GM12801 (cell line): ENCODE data around the gene BAZ2A.

ENCODE experiments used
- CTCF ChIP-seq: IDR thresholded peaks from one replicate; pipeline ENCODE4 v1.5.1; 2011; ENCODE audit warnings: control low read depth; ENCODE audit not compliant: insufficient read length; ENCODE audit errors: extremely low read depth

The BAZ2A gene

DNA sequence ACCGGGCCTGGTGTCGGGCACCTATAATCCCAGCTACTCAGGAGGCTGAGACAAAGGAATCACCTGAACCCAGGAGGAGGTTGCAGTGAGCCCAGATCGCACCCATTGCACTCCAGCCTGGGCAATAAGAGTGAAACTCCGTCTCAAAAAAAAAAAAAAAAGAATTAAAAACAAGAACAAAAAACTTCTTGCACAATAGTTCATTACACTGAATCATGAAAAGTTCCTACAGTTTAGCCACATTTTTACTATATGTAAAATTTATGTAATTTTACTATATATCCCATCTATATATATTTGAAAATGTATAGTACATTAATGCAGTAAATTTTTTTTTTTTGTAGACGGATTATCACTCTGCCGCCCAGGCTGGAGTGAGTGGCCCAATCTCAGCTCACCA is 11.1 kb upstream of the BAZ2A start:
- TF ChIP-seq CTCF = no peak

GRCh38 chr12:56637621-56638020 is 7.5 kb upstream of the BAZ2A start:
- TF ChIP-seq CTCF = no peak

DNA sequence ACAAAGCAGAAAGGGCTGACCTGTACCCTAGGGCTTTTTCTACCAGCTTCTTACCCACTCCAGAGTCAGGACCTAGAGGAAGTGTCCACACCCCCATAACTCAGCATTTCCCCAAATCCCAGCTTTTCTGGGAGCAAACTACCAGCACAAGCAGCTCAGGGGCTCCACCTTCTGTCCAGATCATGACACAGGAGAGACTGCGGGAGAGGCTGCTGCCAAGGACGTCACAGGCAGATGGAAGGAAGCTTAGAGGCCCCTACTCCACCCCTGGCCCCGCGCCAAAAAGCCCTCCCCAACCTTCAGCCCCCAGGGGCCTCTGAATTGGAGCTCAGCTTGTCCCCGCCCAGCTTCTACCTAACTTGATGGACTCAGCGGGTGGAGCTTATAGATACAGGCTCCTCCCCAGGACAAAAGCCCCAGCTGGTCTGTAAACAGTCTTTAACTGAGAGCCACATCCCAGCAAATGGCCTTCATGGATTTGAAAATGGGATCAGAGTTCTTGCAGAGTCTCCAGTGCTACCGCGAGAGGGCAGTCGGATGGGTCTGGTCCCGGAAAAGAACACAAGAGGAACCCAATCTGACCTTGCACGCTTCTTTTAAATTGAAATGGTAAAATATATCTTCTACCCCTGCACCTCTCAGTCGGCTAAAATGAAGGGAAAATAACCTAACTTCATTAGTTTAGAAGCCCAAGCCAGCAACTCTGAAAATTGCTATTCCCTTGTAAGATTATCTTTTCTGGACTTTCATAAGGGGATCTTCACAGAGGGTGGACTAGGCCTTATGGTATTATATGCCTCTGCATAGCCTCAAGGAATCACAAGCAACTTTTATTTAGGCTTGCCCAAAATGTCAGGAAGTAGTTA is 6.8 kb upstream of the BAZ2A start:
- no peak for TF ChIP-seq CTCF

GRCh38 chr12:56635806-56636674 is 5.9 kb upstream of the BAZ2A start:
- no peak for TF ChIP-seq CTCF

DNA sequence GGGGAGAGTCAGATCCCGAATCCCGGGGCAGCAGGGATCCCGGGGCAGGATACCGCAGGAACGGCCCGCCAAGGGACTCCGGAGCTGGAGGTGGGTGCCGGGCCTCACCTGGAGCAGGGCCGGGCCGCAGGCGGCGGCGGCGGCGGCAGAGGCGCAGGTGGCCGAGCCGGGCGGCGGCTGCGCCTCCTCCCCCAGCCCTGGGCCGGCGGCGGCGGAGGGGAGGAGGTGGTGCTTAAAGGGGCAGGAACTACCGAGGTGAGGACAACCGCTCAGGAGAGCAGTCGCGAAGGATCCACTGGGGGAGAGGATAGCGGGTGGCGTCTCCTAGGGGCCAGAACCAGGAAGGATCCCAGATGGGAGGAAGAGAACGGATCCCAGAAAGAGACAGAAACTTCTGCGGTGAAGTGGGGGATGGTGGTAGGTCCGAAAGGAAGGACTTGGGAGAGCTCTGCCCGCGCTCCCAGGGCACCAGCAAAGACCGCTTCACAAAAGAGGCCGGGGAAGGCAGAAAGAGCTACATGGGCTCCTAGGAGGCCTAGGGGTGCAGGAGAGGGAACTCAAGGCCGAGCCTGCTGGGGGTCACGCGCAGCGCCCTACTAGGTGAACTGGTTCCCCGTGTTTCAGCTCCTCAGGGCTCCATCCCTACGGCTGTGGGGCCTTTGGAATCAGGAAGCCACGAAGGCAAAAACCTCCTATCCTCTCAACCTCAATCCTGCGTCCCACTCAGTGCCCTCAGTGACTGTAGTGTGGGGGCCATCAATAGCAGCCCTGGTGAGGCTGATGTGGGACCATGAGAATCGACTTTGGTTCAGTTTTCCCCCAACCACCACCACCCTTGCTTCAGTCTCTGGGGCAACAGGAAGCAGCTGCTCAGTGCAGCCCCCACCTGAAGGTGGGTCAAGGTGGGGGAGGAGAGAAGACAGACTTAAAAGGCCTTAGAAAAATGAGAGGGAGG is 5.0 kb upstream of the BAZ2A start:
- TF ChIP-seq CTCF = no peak

GRCh38 chr12:56634242-56634836 is 4.2 kb upstream of the BAZ2A start:
- no peak for TF ChIP-seq CTCF
